Sigmoid colon (tissue), 7 donors: ENCODE results near the gene SLCO1A2. TPM values are rescaled to one million over a fixed set of nuclear protein-coding genes. Genes with fewer than 3 reads are reported as not detected.

Experiments
- DNase-seq: peaks from one replicate; pipeline ENCODE4 v3.0.0-alpha.2; 2019
- H3K27ac ChIP-seq, 4 donors: fragments of 200-600 bp; sonication (generic); one replicate each; pipeline ENCODE4 v1.5.1; 2016 to 2019; ENCODE audit warnings: mild to moderate bottlenecking in 1 of 4
- H3K27me3 ChIP-seq, 3 donors: fragments of 200-600 bp; sonication (generic); one replicate each; pipeline ENCODE4 v1.5.1; 2019; ENCODE audit warnings: mild to moderate bottlenecking in 1 of 3
- H3K36me3 ChIP-seq, 4 donors: fragments of 200-600 bp; sonication (generic); one replicate each; pipeline ENCODE4 v1.5.1; 2016 to 2019
- H3K4me1 ChIP-seq, 4 donors: fragments of 200-600 bp; sonication (generic); one replicate each; pipeline ENCODE4 v1.5.1; 2017 to 2019
- H3K4me3 ChIP-seq, 4 donors: fragments of 200-600 bp; sonication (generic); one replicate each; pipeline ENCODE4 v1.5.1; 2017 to 2019; ENCODE audit warnings: mild to moderate bottlenecking in 2 of 4, moderate library complexity in 1 of 4
- H3K9me3 ChIP-seq, 4 donors: fragments of 200-600 bp in 3 of 4; sonication (generic) in 3 of 4; one replicate each; pipeline versions ENCODE4 v1.5.1 to v1.6.1; 2013 to 2019
- CTCF ChIP-seq, 4 experiments: fragments of 450-650 bp in 3 of 4; fragments of 200-600 bp in 1 of 4; IDR thresholded peaks; one replicate each; pipeline ENCODE4 v1.5.1; 2016 to 2019; ENCODE audit warnings: antibody characterized with exemption in 4 of 4, mild to moderate bottlenecking in 3 of 4, moderate library complexity in 2 of 4
- EP300 ChIP-seq, 4 donors: sonication (generic); formaldehyde crosslinking; IDR thresholded peaks; one replicate each; pipeline ENCODE4 v1.6.1; 2017; ENCODE audit warnings: antibody characterized with exemption in 4 of 4
- POLR2A ChIP-seq, 2 donors: fragments of 450-650 bp; IDR thresholded peaks; one replicate each; pipeline ENCODE4 v1.6.1; 2016; ENCODE audit warnings: antibody characterized with exemption in 2 of 2, mild to moderate bottlenecking in 2 of 2, moderate library complexity in 2 of 2
- POLR2AphosphoS5 ChIP-seq, 4 donors: sonication (generic); formaldehyde crosslinking; IDR thresholded peaks; one replicate each; pipeline ENCODE4 v1.6.1; 2017; ENCODE audit warnings: antibody characterized with exemption in 4 of 4
- WGBS, 2 donors: extraction: QIAGEN DNeasy Blood & Tissue Kit; methylation state at CpG; one replicate each; pipeline ENCODE4 v1.1.7; 2013; 5-methylcytosine and 5-hydroxymethylcytosine counted together
- intact Hi-C: fragments of 100-400 bp; cut with DNase I; formaldehyde crosslinking; loops from one replicate; pipeline ENCODE4 v1.15.1; 2023
- polyA plus RNA-seq, 3 donors: library from polyadenylated mRNA; stranded (reverse); fragments of 200-250 nt; gene quantifications; one replicate each; pipeline ENCODE4 v1.2.3, GENCODE V29; 2013
- total RNA-seq, 4 donors: library from RNA; depleted of rRNA; stranded (reverse); fragments of >200 nt; gene quantifications; one replicate each; pipeline ENCODE4 v1.1.0, GENCODE V29; 2016
- donor health status: healthy with polysubstance abuse.
- donor health status: Bipolar disorder and iron deficiency.
- donor health status: healthy.

The SLCO1A2 gene
- total and polyA plus RNA-seq, 7 donors = under 0.01 TPM; not detected in 6

GRCh38 chr12:21292111-21292510 lies 42.6 kb downstream of the SLCO1A2 start:
- Histone ChIP-seq H3K9me3 (no peaks in the 10 kb centered on the region), H3K4me3 (no peak overlapping the region), H3K4me1 (no peaks in the 10 kb centered on the region), H3K27me3 (no peaks in the 10 kb centered on the region), H3K36me3 (no peaks in the 10 kb centered on the region), H3K27ac (no peak overlapping the region)
- WGBS, 2 donors = 98% methylated on average over 2 of the region's 2 CpGs
- intact Hi-C loops = no loop called here
- TF ChIP-seq CTCF (IDR thresholded peaks at IDR 0.05) = no peak
- TF ChIP-seq POLR2AphosphoS5 (IDR thresholded peaks at IDR 0.05) = no peak
- no peak for TF ChIP-seq POLR2A (IDR thresholded peaks at IDR 0.05)
- no peak for TF ChIP-seq EP300 (IDR thresholded peaks at IDR 0.05)
- no peak for DNase-seq

GRCh38 chr12:21289698-21290097 lies 45.0 kb downstream of the SLCO1A2 start:
- Histone ChIP-seq H3K27me3 (no peaks in the 10 kb centered on the region), H3K36me3 (no peaks in the 10 kb centered on the region), H3K27ac (no peak overlapping the region), H3K9me3 (no peaks in the 10 kb centered on the region), H3K4me1 (no peaks in the 10 kb centered on the region), H3K4me3 (no peak overlapping the region)
- no peak for TF ChIP-seq EP300 (IDR thresholded peaks at IDR 0.05)
- no peak for TF ChIP-seq CTCF (IDR thresholded peaks at IDR 0.05)
- no peak for TF ChIP-seq POLR2AphosphoS5 (IDR thresholded peaks at IDR 0.05)
- TF ChIP-seq POLR2A (IDR thresholded peaks at IDR 0.05) = no peak
- WGBS, 2 donors = 56 to 78% methylated on average over 4 of the region's 4 CpGs
- intact Hi-C loops = no loop called here
- DNase-seq = no peak

GRCh38 chr12:21276826-21277225 lies 57.9 kb downstream of the SLCO1A2 start:
- DNase-seq = no peak
- intact Hi-C loops = no loop called here
- 38 to 71% methylated on average over 2 of the region's 2 CpGs for WGBS, 2 donors
- Histone ChIP-seq H3K36me3 (no peaks in the 10 kb centered on the region), H3K27ac (no peak overlapping the region), H3K27me3 (no peaks in the 10 kb centered on the region), H3K4me1 (no peaks in the 10 kb centered on the region), H3K9me3 (no peaks in the 10 kb centered on the region), H3K4me3 (no peak overlapping the region)
- no peak for TF ChIP-seq EP300 (IDR thresholded peaks at IDR 0.05)
- TF ChIP-seq POLR2A (IDR thresholded peaks at IDR 0.05) = no peak
- TF ChIP-seq POLR2AphosphoS5 (IDR thresholded peaks at IDR 0.05) = no peak
- TF ChIP-seq CTCF (IDR thresholded peaks at IDR 0.05) = no peak

- H3K4me3 ChIP-seq = no peak overlapping the region
- H3K36me3 ChIP-seq = no peaks in the 10 kb centered on the region
- H3K9me3 ChIP-seq = peaks cover 0 to 3% (median 0%) of the 10 kb centered on the region in 4 donors
- 43 to 64% methylated on average over 4 of the region's 4 CpGs for WGBS, 2 donors
- TF ChIP-seq POLR2A (IDR thresholded peaks at IDR 0.05) (no peak), CTCF (IDR thresholded peaks at IDR 0.05) (no peak), EP300 (IDR thresholded peaks at IDR 0.05) (no peak), POLR2AphosphoS5 (IDR thresholded peaks at IDR 0.05) (no peak)
- intact Hi-C loops = no loop called here
- no peak overlapping the region for H3K27ac ChIP-seq
- H3K4me1 ChIP-seq = no peaks in the 10 kb centered on the region
- no peaks in the 10 kb centered on the region for H3K27me3 ChIP-seq
- no peak for DNase-seq
These were observed 68.8 kb downstream of the SLCO1A2 start for GRCh38 chr12:21265932-21266331.

GRCh38 chr12:21264232-21264631 lies 70.5 kb downstream of the SLCO1A2 start:
- Histone ChIP-seq H3K27ac (no peak overlapping the region), H3K9me3 (peaks cover 0 to 3% (median 0%) of the 10 kb centered on the region in 4 donors), H3K4me3 (no peak overlapping the region), H3K27me3 (no peaks in the 10 kb centered on the region), H3K4me1 (no peaks in the 10 kb centered on the region), H3K36me3 (no peaks in the 10 kb centered on the region)
- intact Hi-C loops = no loop called here
- DNase-seq = no peak
- TF ChIP-seq POLR2AphosphoS5 (IDR thresholded peaks at IDR 0.05) (no peak), POLR2A (IDR thresholded peaks at IDR 0.05) (no peak), EP300 (IDR thresholded peaks at IDR 0.05) (no peak), CTCF (IDR thresholded peaks at IDR 0.05) (no peak)
